HEK293 (cell line): Measurements from ENCODE around the gene REM2.
A peak's percentile ranks its signal among the peaks of the same experiment; 100 is the strongest.

ENCODE experiments used
- BCL11A ChIP-seq: fragments of 450-650 bp; formaldehyde crosslinking; IDR thresholded peaks from 2 replicates; pipeline ENCODE4 v1.5.1; 2016; ENCODE audit warnings: low read depth, missing biosample characterization, missing genetic modification characterization
- GFI1B ChIP-seq: fragments of 450-650 bp; formaldehyde crosslinking; IDR thresholded peaks from 2 replicates; pipeline ENCODE4 v1.5.1; 2016; ENCODE audit warnings: missing biosample characterization, missing genetic modification characterization
- GLI2 ChIP-seq: fragments of 450-650 bp; formaldehyde crosslinking; IDR thresholded peaks from 2 replicates; pipeline ENCODE4; 2017; ENCODE audit warnings: missing biosample characterization, missing genetic modification characterization, low read depth, borderline replicate concordance
- KLF9 ChIP-seq: fragments of 450-650 bp; formaldehyde crosslinking; IDR thresholded peaks from 2 replicates; pipeline ENCODE4 v1.5.1; 2016; ENCODE audit warnings: missing biosample characterization, missing genetic modification characterization, low read depth
- MYNN ChIP-seq: fragments of 450-650 bp; formaldehyde crosslinking; IDR thresholded peaks from 2 replicates; pipeline ENCODE4 v1.5.1; 2016; ENCODE audit warnings: missing biosample characterization, missing genetic modification characterization, borderline replicate concordance
- PATZ1 ChIP-seq: fragments of 450-650 bp; formaldehyde crosslinking; IDR thresholded peaks from 2 replicates; pipeline ENCODE4 v1.5.1; 2016; ENCODE audit warnings: missing biosample characterization, missing genetic modification characterization
- PRDM6 ChIP-seq: fragments of 450-650 bp; formaldehyde crosslinking; IDR thresholded peaks from 2 replicates; pipeline ENCODE4 v1.5.1; 2017; ENCODE audit warnings: missing biosample characterization, missing genetic modification characterization
- REPIN1 ChIP-seq: fragments of 450-650 bp; formaldehyde crosslinking; IDR thresholded peaks from 2 replicates; pipeline ENCODE4 v1.5.1; 2017; ENCODE audit warnings: missing biosample characterization, missing genetic modification characterization, low read depth
- SP3 ChIP-seq: fragments of 450-650 bp; formaldehyde crosslinking; IDR thresholded peaks from 2 replicates; pipeline ENCODE4 v1.5.1; 2016; ENCODE audit warnings: missing biosample characterization, missing genetic modification characterization
- TRIM28 ChIP-seq: IDR thresholded peaks from 2 replicates; pipeline ENCODE4 v1.6.1; 2011; ENCODE audit warnings: low read length, control low read depth, borderline replicate concordance
- YY1 ChIP-seq: fragments of 450-650 bp; formaldehyde crosslinking; IDR thresholded peaks from 2 replicates; pipeline ENCODE4 v1.5.1; 2018; ENCODE audit warnings: missing biosample characterization, missing genetic modification characterization
- ZEB2 ChIP-seq: fragments of 450-650 bp; formaldehyde crosslinking; IDR thresholded peaks from 2 replicates; pipeline ENCODE4 v1.5.1; 2016; ENCODE audit warnings: missing biosample characterization, missing genetic modification characterization
- ZFHX2 ChIP-seq: fragments of 450-650 bp; formaldehyde crosslinking; conservative IDR thresholded peaks from 2 replicates; pipeline ENCODE4 v1.5.1; 2016; ENCODE audit warnings: missing biosample characterization, missing genetic modification characterization
- ZIC2 ChIP-seq: fragments of 450-650 bp; formaldehyde crosslinking; IDR thresholded peaks from 2 replicates; pipeline ENCODE4 v1.5.1; 2016; ENCODE audit warnings: missing biosample characterization, missing genetic modification characterization
- ZNF112 ChIP-seq: fragments of 450-650 bp; formaldehyde crosslinking; IDR thresholded peaks from 2 replicates; pipeline ENCODE4 v1.5.0; 2017; ENCODE audit warnings: missing biosample characterization, missing genetic modification characterization
- ZNF155 ChIP-seq: fragments of 450-650 bp; formaldehyde crosslinking; IDR thresholded peaks from 2 replicates; pipeline ENCODE4 v1.5.1; 2016; ENCODE audit warnings: missing biosample characterization, missing genetic modification characterization
- ZNF175 ChIP-seq: fragments of 450-650 bp; formaldehyde crosslinking; IDR thresholded peaks from 2 replicates; pipeline ENCODE4 v1.5.1; 2016; ENCODE audit warnings: missing biosample characterization, missing genetic modification characterization
- ZNF2 ChIP-seq: fragments of 450-650 bp; formaldehyde crosslinking; IDR thresholded peaks from 2 replicates; pipeline ENCODE4 v1.5.1; 2016; ENCODE audit warnings: missing biosample characterization, missing genetic modification characterization
- ZNF24 ChIP-seq: fragments of 450-650 bp; formaldehyde crosslinking; IDR thresholded peaks from 2 replicates; pipeline ENCODE4 v1.5.1; 2016; ENCODE audit warnings: missing biosample characterization, missing genetic modification characterization
- ZNF274 ChIP-seq, 2 experiments: fragments of 200-500 bp in 1 of 2; fragments of 450-650 bp in 1 of 2; sonication (Bioruptor generic) in 1 of 2; formaldehyde crosslinking in 1 of 2; IDR thresholded peaks; 2 replicates each; pipeline versions ENCODE4 v1.5.1 to v1.6.1; 2014 to 2016; ENCODE audit warnings: borderline replicate concordance in 1 of 2, inconsistent platforms in 1 of 2, low read length in 1 of 2, missing biosample characterization in 1 of 2, missing genetic modification characterization in 1 of 2
- ZNF311 ChIP-seq: fragments of 450-650 bp; formaldehyde crosslinking; IDR thresholded peaks from 2 replicates; pipeline ENCODE4 v1.5.1; 2017; ENCODE audit warnings: missing biosample characterization, missing genetic modification characterization, borderline replicate concordance
- ZNF394 ChIP-seq: fragments of 450-650 bp; formaldehyde crosslinking; IDR thresholded peaks from 2 replicates; pipeline ENCODE4 v1.5.1; 2016; ENCODE audit warnings: missing biosample characterization, missing genetic modification characterization, mild to moderate bottlenecking, moderate library complexity, borderline replicate concordance
- ZNF416 ChIP-seq: fragments of 450-650 bp; formaldehyde crosslinking; IDR thresholded peaks from 2 replicates; pipeline ENCODE4 v1.5.1; 2016; ENCODE audit warnings: missing biosample characterization, missing genetic modification characterization
- ZNF518A ChIP-seq: fragments of 450-650 bp; formaldehyde crosslinking; conservative IDR thresholded peaks from 2 replicates; pipeline ENCODE4 v1.5.1; 2016; ENCODE audit warnings: low read depth, missing biosample characterization, missing genetic modification characterization
- ZNF530 ChIP-seq: fragments of 450-650 bp; formaldehyde crosslinking; IDR thresholded peaks from 2 replicates; pipeline ENCODE4 v1.5.1; 2016; ENCODE audit warnings: low read depth, missing biosample characterization, missing genetic modification characterization
- ZNF624 ChIP-seq: fragments of 450-650 bp; formaldehyde crosslinking; IDR thresholded peaks from 2 replicates; pipeline ENCODE4 v1.5.1; 2017; ENCODE audit warnings: missing biosample characterization, missing genetic modification characterization
- ZNF629 ChIP-seq: fragments of 450-650 bp; formaldehyde crosslinking; IDR thresholded peaks from 2 replicates; pipeline ENCODE4 v1.5.1; 2017; ENCODE audit warnings: missing biosample characterization, missing genetic modification characterization
- ZNF658 ChIP-seq: fragments of 450-650 bp; formaldehyde crosslinking; IDR thresholded peaks from 2 replicates; pipeline ENCODE4; 2016; ENCODE audit warnings: missing biosample characterization, missing genetic modification characterization
- ZNF768 ChIP-seq: fragments of 450-650 bp; formaldehyde crosslinking; IDR thresholded peaks from 2 replicates; pipeline ENCODE4 v1.5.1; 2018; ENCODE audit warnings: missing biosample characterization, mild to moderate bottlenecking, missing genetic modification characterization
- TF ChIP-seq, protein P1 (sequence below): fragments of 450-650 bp; formaldehyde crosslinking; IDR thresholded peaks from 2 replicates; pipeline ENCODE4 v1.5.1; 2016; ENCODE audit warnings: missing biosample characterization, missing genetic modification characterization

The REM2 gene

GRCh38 chr14:22886500-22887259, 3.7 kb downstream of the REM2 start (continued):
- no peak for TF ChIP-seq ZNF518A (tag by site-specific recombination)
- TF ChIP-seq TRIM28: no peak
- TF ChIP-seq, protein P1, sequence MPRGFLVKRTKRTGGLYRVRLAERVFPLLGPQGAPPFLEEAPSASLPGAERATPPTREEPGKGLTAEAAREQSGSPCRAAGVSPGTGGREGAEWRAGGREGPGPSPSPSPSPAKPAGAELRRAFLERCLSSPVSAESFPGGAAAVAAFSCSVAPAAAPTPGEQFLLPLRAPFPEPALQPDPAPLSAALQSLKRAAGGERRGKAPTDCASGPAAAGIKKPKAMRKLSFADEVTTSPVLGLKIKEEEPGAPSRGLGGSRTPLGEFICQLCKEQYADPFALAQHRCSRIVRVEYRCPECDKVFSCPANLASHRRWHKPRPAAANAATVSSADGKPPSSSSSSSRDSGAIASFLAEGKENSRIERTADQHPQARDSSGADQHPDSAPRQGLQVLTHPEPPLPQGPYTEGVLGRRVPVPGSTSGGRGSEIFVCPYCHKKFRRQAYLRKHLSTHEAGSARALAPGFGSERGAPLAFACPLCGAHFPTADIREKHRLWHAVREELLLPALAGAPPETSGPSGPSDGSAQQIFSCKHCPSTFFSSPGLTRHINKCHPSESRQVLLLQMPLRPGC (tag by site-specific recombination): no peak
- no peak for TF ChIP-seq ZNF112 (tag by site-specific recombination)
- TF ChIP-seq ZNF175 (tag by site-specific recombination): no peak
- TF ChIP-seq PATZ1: peak; percentile 86
- no peak for TF ChIP-seq ZNF24 (tag by site-specific recombination)
- TF ChIP-seq GFI1B (tag by site-specific recombination): no peak
- no peak for TF ChIP-seq REPIN1 (tag by site-specific recombination)
- no peak for TF ChIP-seq BCL11A (tag by site-specific recombination)
- TF ChIP-seq YY1: 0 out of 2 replicates have a peak, but pooled peaks have one; percentile 31
- no peak for TF ChIP-seq ZNF530 (tag by site-specific recombination)
- TF ChIP-seq KLF9 (tag by site-specific recombination): peak; percentile 63
- TF ChIP-seq ZNF629 (tag by site-specific recombination): peak; percentile 43; the same call in 1 of the 2 replicates
- TF ChIP-seq ZNF394: 0 out of 2 replicates have a peak, but pooled peaks have one; percentile 43
- TF ChIP-seq ZNF658 (tag by site-specific recombination): no peak
- TF ChIP-seq ZNF416 (tag by site-specific recombination): no peak
- TF ChIP-seq GLI2 (tag by site-specific recombination): no peak
- peak; percentile 50 for TF ChIP-seq ZFHX2
- TF ChIP-seq ZEB2 (tag by site-specific recombination): no peak
- TF ChIP-seq PRDM6 (tag by site-specific recombination): no peak
- no peak; the same call in 1 of the 2 replicates for TF ChIP-seq ZNF768
- TF ChIP-seq MYNN (tag by site-specific recombination): peak; percentile 99
- TF ChIP-seq ZNF155: no peak
- TF ChIP-seq ZNF624: no peak
- peak; percentile 20; the same call in 1 of the 2 replicates for TF ChIP-seq ZIC2
- no peak; the same call in 1 of the 2 replicates for TF ChIP-seq ZNF2
- no peak for TF ChIP-seq ZNF274 (IDR thresholded peaks at IDR 0.05; ENCODE audit: low read length)
- TF ChIP-seq ZNF274 (tag by site-specific recombination; IDR thresholded peaks at IDR 0.05; ENCODE audit: borderline replicate concordance): no peak
- no peak for TF ChIP-seq ZNF311 (tag by site-specific recombination)
- peak; percentile 40 for TF ChIP-seq SP3
